ENCODE data around the gene IL18BP. TPM values are rescaled to one million over a fixed set of nuclear protein-coding genes. Genes with fewer than 3 reads are reported as not detected.

IL18BP gene
- total RNA-seq, 1 experiment from 2014 or later: 18.2 TPM

- Histone ChIP-seq H3K4me1 (ENCODE audit: control insufficient read depth, insufficient read depth, low read length) (peaks cover 37% of the 10 kb centered on the region), H3K9me3 (ENCODE audit: control insufficient read depth, insufficient read depth, low read depth, low read length) (no peaks in the 10 kb centered on the region), H3K27me3 (ENCODE audit: control insufficient read depth, insufficient read depth, low read length) (no peaks in the 10 kb centered on the region), H3K36me3 (ENCODE audit: control insufficient read depth, insufficient read depth, low read length) (no peaks in the 10 kb centered on the region), H3K27ac (ENCODE audit: low read length) (peak overlapping the region; percentile 90), H3K4me3 (ENCODE audit: low read depth in 2 of 2, low read length in 2 of 2) (peak overlapping the region; percentile 59 to 72)
- ATAC-seq: peak; percentile 76
- in situ Hi-C loops (cut with HindIII; ENCODE audit: low pct_unique_long_range_greater_than_20kb, low sequenced_read_pairs): no loop called here
- no peak for DNase-seq (ENCODE audit: low read depth, low spot score)
- ChIA-PET POLR2A (interaction anchor here (0.5 to 0.6 kb wide), 2 partner anchors 25 to 103 kb away, joined by 6 read pairs; no protein-coding TSS in a partner anchor), CTCF (interaction anchor here (0.7 to 1.4 kb wide), 2 partner anchors 16 to 33 kb away, joined by 3 to 8 read pairs; no protein-coding TSS in a partner anchor)
- intact Hi-C loops (cut with micrococcal nuclease; ENCODE audit: unreplicated experiment): no loop called here
- TF ChIP-seq REST (IDR thresholded peaks at IDR 0.05; ENCODE audit: insufficient read depth in 1 of 2, low read depth in 2 of 2, low read length in 1 of 2): no peak
- TF ChIP-seq TCF7L2 (IDR thresholded peaks at IDR 0.05; ENCODE audit: low read depth, low read length): 0 out of 2 replicates have a peak, but pooled peaks have one; percentile 2
- TF ChIP-seq POLR2AphosphoS5 (IDR thresholded peaks at IDR 0.05; ENCODE audit: low read depth, low read length): peak; percentile 4; the same call in 1 of the 2 replicates
- peak; percentile 25; the same call in 1 of the 2 replicates for TF ChIP-seq SIN3A (IDR thresholded peaks at IDR 0.05; ENCODE audit: borderline replicate concordance, insufficient read depth, low read depth, low read length)
- TSS peak; percentile 44 for BruUV-seq (replicated peaks)
Observed at GRCh38 chr11:72040491-72041363, 42.0 kb downstream of the IL18BP start.

DNA sequence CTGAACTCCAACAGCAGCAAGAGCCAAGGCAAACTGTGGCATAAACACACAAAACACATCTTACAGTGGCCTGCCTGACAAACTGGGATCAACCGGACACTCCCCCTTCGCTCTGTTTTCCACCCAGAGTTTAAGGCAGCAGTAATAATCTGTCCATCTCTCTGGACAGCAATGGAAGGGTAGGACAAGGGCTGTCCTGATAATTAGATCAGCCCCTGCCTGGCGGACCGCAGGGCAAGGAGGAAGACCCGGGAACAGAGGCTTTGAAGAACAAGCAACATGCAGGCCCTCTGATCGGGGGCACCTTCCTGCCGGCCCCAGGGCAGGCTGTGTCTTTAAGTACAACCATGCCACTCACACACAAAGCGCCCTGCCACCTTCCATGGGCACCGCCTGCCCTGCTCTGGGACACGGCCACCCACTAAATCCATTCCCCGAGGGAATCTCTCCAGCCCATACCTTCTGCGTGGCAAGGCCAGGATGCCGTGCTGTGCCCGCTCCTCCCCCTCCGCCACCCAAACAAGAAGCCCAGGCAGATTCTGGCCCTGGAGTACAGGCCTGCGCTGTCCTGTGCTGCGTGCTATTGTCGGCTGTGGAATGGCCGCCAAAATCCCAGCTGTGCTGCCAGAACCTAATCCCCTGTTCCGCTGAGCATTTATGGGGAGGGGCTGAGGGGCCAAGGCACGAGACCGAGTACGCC, 42.8 kb downstream of the IL18BP start:
- Histone ChIP-seq H3K27ac (ENCODE audit: low read length) (peak overlapping the region; percentile 90), H3K9me3 (ENCODE audit: control insufficient read depth, insufficient read depth, low read depth, low read length) (no peaks in the 10 kb centered on the region), H3K27me3 (ENCODE audit: control insufficient read depth, insufficient read depth, low read length) (no peaks in the 10 kb centered on the region), H3K36me3 (ENCODE audit: control insufficient read depth, insufficient read depth, low read length) (no peaks in the 10 kb centered on the region), H3K4me1 (ENCODE audit: control insufficient read depth, insufficient read depth, low read length) (peaks cover 37% of the 10 kb centered on the region), H3K4me3 (ENCODE audit: low read depth in 2 of 2, low read length in 2 of 2) (peak overlapping the region; percentile 59 to 72)
- intact Hi-C loops (cut with micrococcal nuclease; ENCODE audit: unreplicated experiment): no loop called here
- no TSS peak for BruUV-seq (replicated peaks)
- POLR2A ChIA-PET: no interaction called here
- no peak for TF ChIP-seq REST (IDR thresholded peaks at IDR 0.05; ENCODE audit: insufficient read depth in 1 of 2, low read depth in 2 of 2, low read length in 1 of 2)
- TF ChIP-seq POLR2AphosphoS5 (IDR thresholded peaks at IDR 0.05; ENCODE audit: low read depth, low read length): no peak; the same call in none of the 2 replicates
- TF ChIP-seq, protein P1, sequence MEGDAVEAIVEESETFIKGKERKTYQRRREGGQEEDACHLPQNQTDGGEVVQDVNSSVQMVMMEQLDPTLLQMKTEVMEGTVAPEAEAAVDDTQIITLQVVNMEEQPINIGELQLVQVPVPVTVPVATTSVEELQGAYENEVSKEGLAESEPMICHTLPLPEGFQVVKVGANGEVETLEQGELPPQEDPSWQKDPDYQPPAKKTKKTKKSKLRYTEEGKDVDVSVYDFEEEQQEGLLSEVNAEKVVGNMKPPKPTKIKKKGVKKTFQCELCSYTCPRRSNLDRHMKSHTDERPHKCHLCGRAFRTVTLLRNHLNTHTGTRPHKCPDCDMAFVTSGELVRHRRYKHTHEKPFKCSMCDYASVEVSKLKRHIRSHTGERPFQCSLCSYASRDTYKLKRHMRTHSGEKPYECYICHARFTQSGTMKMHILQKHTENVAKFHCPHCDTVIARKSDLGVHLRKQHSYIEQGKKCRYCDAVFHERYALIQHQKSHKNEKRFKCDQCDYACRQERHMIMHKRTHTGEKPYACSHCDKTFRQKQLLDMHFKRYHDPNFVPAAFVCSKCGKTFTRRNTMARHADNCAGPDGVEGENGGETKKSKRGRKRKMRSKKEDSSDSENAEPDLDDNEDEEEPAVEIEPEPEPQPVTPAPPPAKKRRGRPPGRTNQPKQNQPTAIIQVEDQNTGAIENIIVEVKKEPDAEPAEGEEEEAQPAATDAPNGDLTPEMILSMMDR (IDR thresholded peaks at IDR 0.05): no peak
- 0 out of 2 replicates have a peak, but pooled peaks have one; percentile 22 for TF ChIP-seq TCF7L2 (IDR thresholded peaks at IDR 0.05; ENCODE audit: low read depth, low read length)
- TF ChIP-seq SIN3A (IDR thresholded peaks at IDR 0.05; ENCODE audit: borderline replicate concordance, insufficient read depth, low read depth, low read length): 0 out of 2 replicates have a peak, but pooled peaks have one; percentile 20
- CTCF ChIA-PET: interaction anchor here (0.7 to 1.4 kb wide), 2 partner anchors 16 to 34 kb away, joined by 3 to 8 read pairs; no protein-coding TSS in a partner anchor
- no peak for DNase-seq (ENCODE audit: low read depth, low spot score)
- ATAC-seq: peak; percentile 82
- in situ Hi-C loops (cut with HindIII; ENCODE audit: low pct_unique_long_range_greater_than_20kb, low sequenced_read_pairs): no loop called here
